Mucosa of stomach (tissue), 1 donor: ENCODE data around the gene RBM47.
"Not testable (repeated sequence)": the region's sequence is repeated elsewhere in the genome, so short reads cannot be mapped to it uniquely, and the experiment has no call there.

ENCODE experiments used
- H3K27me3 ChIP-seq: one replicate; pipeline ENCODE4 v1.7.0; 2013; ENCODE audit warnings: mild to moderate bottlenecking, low read length; ENCODE audit not compliant: control insufficient read depth, insufficient read depth
- H3K36me3 ChIP-seq: one replicate; pipeline ENCODE4 v1.7.0; 2013; ENCODE audit warnings: low read length; ENCODE audit not compliant: control insufficient read depth, insufficient read depth
- H3K4me1 ChIP-seq: one replicate; pipeline ENCODE4 v1.7.0; 2013; ENCODE audit warnings: mild to moderate bottlenecking, low read length; ENCODE audit not compliant: control insufficient read depth, insufficient read depth
- H3K4me3 ChIP-seq: one replicate; pipeline ENCODE4 v1.7.0; 2013; ENCODE audit warnings: low read length
- H3K9ac ChIP-seq: one replicate; pipeline ENCODE4 v1.7.0; 2013; ENCODE audit warnings: mild to moderate bottlenecking, low read length, moderate library complexity
- H3K9me3 ChIP-seq: one replicate; pipeline ENCODE4 v1.7.0; 2013; ENCODE audit warnings: mild to moderate bottlenecking, low read length, moderate library complexity; ENCODE audit not compliant: control insufficient read depth
- donor health status: Pancreatic carcinoma.

RBM47 gene

GRCh38 chr4:40648742-40649281 lies 19.1 kb upstream of the RBM47 start:
- H3K4me3 ChIP-seq: no peak overlapping the region
- H3K4me1 ChIP-seq: no peaks in the 10 kb centered on the region
- no peaks in the 10 kb centered on the region for H3K9me3 ChIP-seq
- no peaks in the 10 kb centered on the region for H3K36me3 ChIP-seq
- no peak overlapping the region for H3K9ac ChIP-seq
- no peaks in the 10 kb centered on the region for H3K27me3 ChIP-seq

- Histone ChIP-seq H3K4me1 (no peaks in the 10 kb centered on the region), H3K4me3 (no peak overlapping the region), H3K9ac (no peak overlapping the region), H3K27me3 (no peaks in the 10 kb centered on the region), H3K36me3 (no peaks in the 10 kb centered on the region), H3K9me3 (no peaks in the 10 kb centered on the region)
These were observed 18.5 kb upstream of the RBM47 start for GRCh38 chr4:40648131-40648530.

- Histone ChIP-seq H3K36me3 (no peaks in the 10 kb centered on the region), H3K27me3 (no peaks in the 10 kb centered on the region), H3K4me1 (no peaks in the 10 kb centered on the region), H3K4me3 (no peak overlapping the region), H3K9me3 (no peaks in the 10 kb centered on the region), H3K9ac (no peak overlapping the region)
These were observed 15.9 kb upstream of the RBM47 start for GRCh38 chr4:40645586-40645985.

GRCh38 chr4:40632080-40632479 lies 2.4 kb upstream of the RBM47 start:
- Histone ChIP-seq H3K9me3 (no peaks in the 10 kb centered on the region), H3K36me3 (no peaks in the 10 kb centered on the region), H3K4me3 (no peak overlapping the region), H3K27me3 (no peaks in the 10 kb centered on the region), H3K4me1 (peaks cover 7% of the 10 kb centered on the region), H3K9ac (no peak overlapping the region)

GRCh38 chr4:40630335-40631021 lies 814 bp upstream of the RBM47 start:
- peak overlapping the region; percentile 89 for H3K4me3 ChIP-seq
- no peaks in the 10 kb centered on the region for H3K9me3 ChIP-seq
- no peaks in the 10 kb centered on the region for H3K36me3 ChIP-seq
- H3K27me3 ChIP-seq: no peaks in the 10 kb centered on the region
- H3K9ac ChIP-seq: peak overlapping the region; percentile 93
- H3K4me1 ChIP-seq: peaks cover 16% of the 10 kb centered on the region

- no peaks in the 10 kb centered on the region for H3K27me3 ChIP-seq
- H3K36me3 ChIP-seq: no peaks in the 10 kb centered on the region
- no peaks in the 10 kb centered on the region for H3K9me3 ChIP-seq
- peaks cover 29% of the 10 kb centered on the region for H3K4me1 ChIP-seq
- peak overlapping the region; percentile 93 for H3K9ac ChIP-seq
- peak overlapping the region; percentile 89 for H3K4me3 ChIP-seq
These were observed 776 bp downstream of the RBM47 start for GRCh38 chr4:40628888-40629287.

- not testable (repeated sequence) for H3K9me3 ChIP-seq, H3K36me3 ChIP-seq, H3K27me3 ChIP-seq
- Histone ChIP-seq H3K4me3 (peak overlapping the region; percentile 27), H3K9ac (peak overlapping the region; percentile 93), H3K4me1 (peaks cover 34% of the 10 kb centered on the region)
These were observed 1.3 kb downstream of the RBM47 start for GRCh38 chr4:40628407-40628806.

GRCh38 chr4:40627540-40627939 lies 2.1 kb downstream of the RBM47 start:
- no peak overlapping the region for H3K4me3 ChIP-seq
- H3K9me3 ChIP-seq: no peaks in the 10 kb centered on the region
- no peaks in the 10 kb centered on the region for H3K27me3 ChIP-seq
- peak overlapping the region; percentile 93 for H3K9ac ChIP-seq
- peaks cover 40% of the 10 kb centered on the region for H3K4me1 ChIP-seq
- H3K36me3 ChIP-seq: no peaks in the 10 kb centered on the region

- H3K27me3 ChIP-seq: no peaks in the 10 kb centered on the region
- peak overlapping the region; percentile 28 for H3K4me3 ChIP-seq
- H3K4me1 ChIP-seq: peaks cover 49% of the 10 kb centered on the region
- no peaks in the 10 kb centered on the region for H3K36me3 ChIP-seq
- H3K9ac ChIP-seq: peak overlapping the region; percentile 93
- H3K9me3 ChIP-seq: no peaks in the 10 kb centered on the region
These were observed 3.3 kb downstream of the RBM47 start for GRCh38 chr4:40626183-40626990.

GRCh38 chr4:40623707-40624106 lies 6.0 kb downstream of the RBM47 start:
- Histone ChIP-seq H3K27me3 (no peaks in the 10 kb centered on the region), H3K36me3 (no peaks in the 10 kb centered on the region), H3K4me1 (peaks cover 61% of the 10 kb centered on the region), H3K9me3 (no peaks in the 10 kb centered on the region), H3K9ac (peak overlapping the region; percentile 51), H3K4me3 (no peak overlapping the region)

GRCh38 chr4:40622913-40623312 lies 6.8 kb downstream of the RBM47 start:
- H3K9ac ChIP-seq: peak overlapping the region; percentile 51
- no peaks in the 10 kb centered on the region for H3K9me3 ChIP-seq
- peaks cover 61% of the 10 kb centered on the region for H3K4me1 ChIP-seq
- no peak overlapping the region for H3K4me3 ChIP-seq
- no peaks in the 10 kb centered on the region for H3K27me3 ChIP-seq
- no peaks in the 10 kb centered on the region for H3K36me3 ChIP-seq
